SK-N-SH treated with all-trans-retinoic acid at 6 μM for 48 hours (cell line): ENCODE results near the gene KASH5.

ENCODE experiments used
- ESRRG ChIP-seq: fragments of 250-450 bp; sonication (Bioruptor Pico); IDR thresholded peaks from 2 replicates; pipeline ENCODE4 v1.6.1; 2021; ENCODE audit warnings: mild to moderate bottlenecking
- ISL1 ChIP-seq: fragments of 250-450 bp; sonication (Bioruptor Pico); IDR thresholded peaks from 2 replicates; pipeline ENCODE4 v2.1.2; 2022; ENCODE audit warnings: mild to moderate bottlenecking, moderate library complexity
- SNAI2 ChIP-seq: fragments of 250-450 bp; sonication (Bioruptor Pico); IDR thresholded peaks from 2 replicates; pipeline ENCODE4 v1.5.0; 2020; ENCODE audit warnings: mild to moderate bottlenecking, moderate library complexity
- TCF4 ChIP-seq: fragments of 250-450 bp; sonication (Bioruptor Pico); IDR thresholded peaks from 2 replicates; pipeline ENCODE4 v1.8.0; 2021; ENCODE audit warnings: mild to moderate bottlenecking, moderate library complexity, borderline replicate concordance
- ZFP3 ChIP-seq: fragments of 250-450 bp; sonication (Bioruptor Pico); IDR thresholded peaks from 2 replicates; pipeline ENCODE4 v1.5.0; 2020; ENCODE audit warnings: mild to moderate bottlenecking, moderate library complexity
- ZNF565 ChIP-seq: fragments of 450-650 bp; formaldehyde crosslinking; conservative IDR thresholded peaks from 2 replicates; pipeline ENCODE4 v1.5.0; 2020; ENCODE audit warnings: low read depth, mild to moderate bottlenecking, moderate library complexity
- TF ChIP-seq, protein P1 (sequence below): fragments of 250-450 bp; sonication (Bioruptor Pico); IDR thresholded peaks from 2 replicates; pipeline ENCODE4 v1.5.1; 2021; ENCODE audit warnings: mild to moderate bottlenecking, moderate library complexity

- TF ChIP-seq ISL1: no peak
- no peak for TF ChIP-seq TCF4
- no peak for TF ChIP-seq ESRRG
- no peak for TF ChIP-seq ZNF565 (CRISPR knock-in tag)
- no peak for TF ChIP-seq SNAI2
- TF ChIP-seq ZFP3: no peak
- TF ChIP-seq, protein P1, sequence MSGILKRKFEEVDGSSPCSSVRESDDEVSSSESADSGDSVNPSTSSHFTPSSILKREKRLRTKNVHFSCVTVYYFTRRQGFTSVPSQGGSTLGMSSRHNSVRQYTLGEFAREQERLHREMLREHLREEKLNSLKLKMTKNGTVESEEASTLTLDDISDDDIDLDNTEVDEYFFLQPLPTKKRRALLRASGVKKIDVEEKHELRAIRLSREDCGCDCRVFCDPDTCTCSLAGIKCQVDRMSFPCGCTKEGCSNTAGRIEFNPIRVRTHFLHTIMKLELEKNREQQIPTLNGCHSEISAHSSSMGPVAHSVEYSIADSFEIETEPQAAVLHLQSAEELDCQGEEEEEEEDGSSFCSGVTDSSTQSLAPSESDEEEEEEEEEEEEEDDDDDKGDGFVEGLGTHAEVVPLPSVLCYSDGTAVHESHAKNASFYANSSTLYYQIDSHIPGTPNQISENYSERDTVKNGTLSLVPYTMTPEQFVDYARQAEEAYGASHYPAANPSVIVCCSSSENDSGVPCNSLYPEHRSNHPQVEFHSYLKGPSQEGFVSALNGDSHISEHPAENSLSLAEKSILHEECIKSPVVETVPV (CRISPR knock-in tag): no peak
Observed at GRCh38 chr19:49434907-49435583, 47.0 kb downstream of the KASH5 start.
